ENCODE data around the gene THAP3. TPM values are rescaled to one million over a fixed set of nuclear protein-coding genes. Genes with fewer than 3 reads are reported as not detected.
A peak's percentile ranks its signal among the peaks of the same experiment; 100 is the strongest.

The THAP3 gene
- total and polyA plus RNA-seq, 2 donors from 2014 or later: 14.4 to 28.7 TPM

DNA sequence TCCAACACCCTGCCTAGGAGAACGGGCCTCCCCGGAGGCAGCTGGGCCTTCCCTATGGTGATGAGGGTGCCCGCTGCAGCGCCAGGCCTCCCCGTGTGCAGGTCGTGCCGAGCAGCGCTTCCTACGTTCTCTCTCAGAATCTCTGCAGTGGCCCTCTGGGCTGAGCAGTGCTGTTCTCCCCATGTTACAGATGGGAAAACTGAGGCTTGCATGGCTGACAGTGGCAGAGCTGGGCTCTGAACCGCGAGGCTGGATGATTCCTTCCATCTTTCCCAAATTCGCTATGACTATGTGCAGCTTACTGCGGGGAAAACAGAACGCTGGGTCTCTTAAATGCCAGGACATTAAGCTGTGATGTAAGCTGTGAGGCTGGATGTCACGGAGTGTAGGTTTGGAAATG, 30.9 kb upstream of the THAP3 start:
- Histone ChIP-seq H3K9ac (ENCODE audit: low read length in 3 of 3) (no peak overlapping the region), H3K36me3 (ENCODE audit: control insufficient read depth in 2 of 3, insufficient read depth in 3 of 3, low read length in 3 of 3) (peaks cover 0 to 66% (median 51%) of the 10 kb centered on the region in 3 donors), H3K4me3 (ENCODE audit: low read length in 3 of 3) (no peak overlapping the region), H3K27me3 (ENCODE audit: control insufficient read depth, insufficient read depth, low read length) (no peaks in the 10 kb centered on the region), H3K4me1 (ENCODE audit: control insufficient read depth in 2 of 3, insufficient read depth in 2 of 3, low read depth in 1 of 3, low read length in 3 of 3) (peaks cover 0 to 20% (median 18%) of the 10 kb centered on the region in 3 donors), H3K27ac (ENCODE audit: low read depth in 2 of 2, low read length in 2 of 2) (no peak overlapping the region), H3K9me3 (ENCODE audit: control insufficient read depth in 2 of 3, insufficient read depth in 1 of 3, low read length in 3 of 3) (no peaks in the 10 kb centered on the region)
- TF ChIP-seq, protein P1, sequence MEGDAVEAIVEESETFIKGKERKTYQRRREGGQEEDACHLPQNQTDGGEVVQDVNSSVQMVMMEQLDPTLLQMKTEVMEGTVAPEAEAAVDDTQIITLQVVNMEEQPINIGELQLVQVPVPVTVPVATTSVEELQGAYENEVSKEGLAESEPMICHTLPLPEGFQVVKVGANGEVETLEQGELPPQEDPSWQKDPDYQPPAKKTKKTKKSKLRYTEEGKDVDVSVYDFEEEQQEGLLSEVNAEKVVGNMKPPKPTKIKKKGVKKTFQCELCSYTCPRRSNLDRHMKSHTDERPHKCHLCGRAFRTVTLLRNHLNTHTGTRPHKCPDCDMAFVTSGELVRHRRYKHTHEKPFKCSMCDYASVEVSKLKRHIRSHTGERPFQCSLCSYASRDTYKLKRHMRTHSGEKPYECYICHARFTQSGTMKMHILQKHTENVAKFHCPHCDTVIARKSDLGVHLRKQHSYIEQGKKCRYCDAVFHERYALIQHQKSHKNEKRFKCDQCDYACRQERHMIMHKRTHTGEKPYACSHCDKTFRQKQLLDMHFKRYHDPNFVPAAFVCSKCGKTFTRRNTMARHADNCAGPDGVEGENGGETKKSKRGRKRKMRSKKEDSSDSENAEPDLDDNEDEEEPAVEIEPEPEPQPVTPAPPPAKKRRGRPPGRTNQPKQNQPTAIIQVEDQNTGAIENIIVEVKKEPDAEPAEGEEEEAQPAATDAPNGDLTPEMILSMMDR (IDR thresholded peaks at IDR 0.05; ENCODE audit: borderline replicate concordance, extremely low read depth, insufficient read depth): no peak
- DNase-seq (no peak), FAIRE-seq (no peak)
- intact Hi-C loops (cut with DNase I): no loop called here

GRCh38 chr1:6594977-6595740, 29.5 kb upstream of the THAP3 start:
- FAIRE-seq: no peak
- H3K4me3 ChIP-seq (ENCODE audit: low read length in 3 of 3): no peak overlapping the region
- intact Hi-C loops (cut with DNase I): no loop called here

DNA sequence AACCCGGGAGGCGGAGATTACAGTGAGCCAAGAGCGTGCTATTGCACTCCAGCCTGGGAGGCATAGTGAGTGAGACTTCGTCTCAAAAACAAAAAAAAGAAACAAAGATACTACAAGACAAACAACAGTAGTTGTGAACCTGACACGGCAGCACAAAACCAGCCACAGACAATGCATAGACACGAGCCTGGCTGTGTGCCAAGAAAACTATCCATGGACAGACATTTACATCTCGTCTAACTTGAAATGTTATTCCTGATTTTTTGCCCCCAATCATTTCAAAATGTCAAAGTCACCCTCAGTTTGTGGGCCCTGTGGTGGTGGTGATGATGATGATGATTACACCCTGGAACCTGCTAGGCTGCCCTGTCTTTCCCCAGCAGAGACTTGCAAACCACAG, 28.3 kb upstream of the THAP3 start:
- no peak overlapping the region for H3K27ac ChIP-seq (ENCODE audit: low read depth in 2 of 2, low read length in 2 of 2)
- no peaks in the 10 kb centered on the region for H3K9me3 ChIP-seq (ENCODE audit: control insufficient read depth in 2 of 3, insufficient read depth in 1 of 3, low read length in 3 of 3)
- intact Hi-C loops (cut with DNase I): no loop called here
- H3K4me3 ChIP-seq (ENCODE audit: low read length in 3 of 3): no peak overlapping the region
- no peak for DNase-seq
- H3K4me1 ChIP-seq (ENCODE audit: control insufficient read depth in 2 of 3, insufficient read depth in 2 of 3, low read depth in 1 of 3, low read length in 3 of 3): peaks cover 0 to 35% (median 23%) of the 10 kb centered on the region in 3 donors
- H3K36me3 ChIP-seq (ENCODE audit: control insufficient read depth in 2 of 3, insufficient read depth in 3 of 3, low read length in 3 of 3): peaks cover 0 to 53% (median 39%) of the 10 kb centered on the region in 3 donors
- H3K27me3 ChIP-seq (ENCODE audit: control insufficient read depth, insufficient read depth, low read length): no peaks in the 10 kb centered on the region
- no peak for FAIRE-seq
- peak overlapping the region in 1 of 3 donors; percentile 22 for H3K9ac ChIP-seq (ENCODE audit: low read length in 3 of 3)
- TF ChIP-seq, protein P1 (IDR thresholded peaks at IDR 0.05; ENCODE audit: borderline replicate concordance, extremely low read depth, insufficient read depth): no peak

More at GRCh38 chr1:6594977-6595740, 29.5 kb upstream of the THAP3 start:
- Histone ChIP-seq H3K27ac (ENCODE audit: low read depth in 2 of 2, low read length in 2 of 2) (no peak overlapping the region), H3K9ac (ENCODE audit: low read length in 3 of 3) (no peak overlapping the region), H3K27me3 (ENCODE audit: control insufficient read depth, insufficient read depth, low read length) (no peaks in the 10 kb centered on the region), H3K36me3 (ENCODE audit: control insufficient read depth in 2 of 3, insufficient read depth in 3 of 3, low read length in 3 of 3) (peaks cover 0 to 56% (median 43%) of the 10 kb centered on the region in 3 donors), H3K4me1 (ENCODE audit: control insufficient read depth in 2 of 3, insufficient read depth in 2 of 3, low read depth in 1 of 3, low read length in 3 of 3) (peaks cover 0 to 27% (median 23%) of the 10 kb centered on the region in 3 donors), H3K9me3 (ENCODE audit: control insufficient read depth in 2 of 3, insufficient read depth in 1 of 3, low read length in 3 of 3) (no peaks in the 10 kb centered on the region)
- no peak for DNase-seq
- TF ChIP-seq, protein P1 (IDR thresholded peaks at IDR 0.05; ENCODE audit: borderline replicate concordance, extremely low read depth, insufficient read depth): no peak
